Activated CD8-positive, alpha-beta T cell treated with anti-CD3 and anti-CD28 coated beads for 36 hours (primary cell): ENCODE results near the gene SRD5A1. TPM values are rescaled to one million over a fixed set of nuclear protein-coding genes. Genes with fewer than 3 reads are reported as not detected.

ENCODE experiments used
- ATAC-seq: fragments of 200-7000 bp; cut with Tn5 transposase; one replicate; pipeline ENCODE4 v1.10.0; 2021; ENCODE audit warnings: mild to moderate bottlenecking, moderate library complexity
- CTCF ChIA-PET: fragments of 350-600 bp; sonication (Branson Sonifier 250); formaldehyde crosslinking; loops from one replicate; lab custom pipeline; 2021; ENCODE audit warnings: antibody characterized with exemption; lab: Charles Lee
- POLR2A ChIA-PET: fragments of 350-600 bp; sonication (Branson Sonifier 250); formaldehyde crosslinking; loops from one replicate; lab custom pipeline; 2021; ENCODE audit warnings: antibody characterized with exemption; lab: Charles Lee
- DNase-seq: peaks from one replicate; pipeline ENCODE4 v3.0.0-alpha.2; 2020
- H3K27ac Mint-ChIP-seq: one replicate; pipeline ENCODE4 v1.8.0; 2021; ENCODE audit warnings: mild to moderate bottlenecking, mixed read lengths
- H3K27me3 Mint-ChIP-seq: one replicate; pipeline ENCODE4 v1.8.0; 2021; ENCODE audit warnings: mixed read lengths
- H3K36me3 Mint-ChIP-seq: one replicate; pipeline ENCODE4 v1.8.0; 2021; ENCODE audit warnings: low read depth, mixed read lengths
- H3K4me1 Mint-ChIP-seq: one replicate; pipeline ENCODE4 v1.8.0; 2021; ENCODE audit warnings: low read depth, mixed read lengths
- H3K4me3 Mint-ChIP-seq: one replicate; pipeline ENCODE4 v1.8.0; 2021; ENCODE audit warnings: mild to moderate bottlenecking, moderate library complexity, mixed read lengths
- H3K9me3 Mint-ChIP-seq: one replicate; pipeline ENCODE4 v1.8.0; 2021; ENCODE audit warnings: mixed read lengths
- CTCF ChIP-seq: fragments of 200-600 bp; IDR thresholded peaks from one replicate; pipeline ENCODE4 v1.8.0; 2022; ENCODE audit warnings: antibody characterized with exemption, mild to moderate bottlenecking
- intact Hi-C: fragments of 100-400 bp; cut with micrococcal nuclease; formaldehyde crosslinking; loops from one replicate; pipeline ENCODE4 v1.10.0; 2022
- total RNA-seq, 2 experiments: library from RNA; stranded (reverse); gene quantifications; one replicate each; pipeline ENCODE4 v1.2.3, GENCODE V29; 2021

Gene SRD5A1
- total RNA-seq, 2 experiments from 2014 or later: 10.6 to 12.4 TPM

GRCh38 chr5:6655432-6655831 lies 22.2 kb downstream of the SRD5A1 start:
- Mint-ChIP-seq H3K9me3 (peaks cover 11% of the 10 kb centered on the region), H3K4me3 (no peak overlapping the region), H3K4me1 (peaks cover 4% of the 10 kb centered on the region), H3K27ac (no peak overlapping the region), H3K27me3 (no peaks in the 10 kb centered on the region), H3K36me3 (peaks cover 42% of the 10 kb centered on the region)
- ChIA-PET POLR2A (no interaction called here), CTCF (no interaction called here)
- TF ChIP-seq CTCF: no peak
- DNase-seq (no peak), ATAC-seq (no peak)
- intact Hi-C loops: no loop called here

GRCh38 chr5:6656680-6657079 lies 23.4 kb downstream of the SRD5A1 start:
- no peak for ATAC-seq
- no peak for TF ChIP-seq CTCF
- intact Hi-C loops: no loop called here
- DNase-seq: no peak
- no peak overlapping the region for H3K27ac Mint-ChIP-seq
- H3K36me3 Mint-ChIP-seq: peaks cover 42% of the 10 kb centered on the region
- POLR2A ChIA-PET: no interaction called here
- H3K4me1 Mint-ChIP-seq: peaks cover 4% of the 10 kb centered on the region
- H3K27me3 Mint-ChIP-seq: no peaks in the 10 kb centered on the region
- H3K4me3 Mint-ChIP-seq: no peak overlapping the region
- H3K9me3 Mint-ChIP-seq: peaks cover 11% of the 10 kb centered on the region
- CTCF ChIA-PET: no interaction called here

GRCh38 chr5:6659941-6660684 lies 26.9 kb downstream of the SRD5A1 start:
- TF ChIP-seq CTCF: no peak
- peaks cover 11% of the 10 kb centered on the region for H3K9me3 Mint-ChIP-seq
- DNase-seq (peak; percentile 15), ATAC-seq (peak; percentile 56)
- intact Hi-C loops: no loop called here
- H3K36me3 Mint-ChIP-seq: peaks cover 39% of the 10 kb centered on the region
- POLR2A ChIA-PET: no interaction called here
- no peaks in the 10 kb centered on the region for H3K27me3 Mint-ChIP-seq
- H3K27ac Mint-ChIP-seq: peak overlapping the region; percentile 52
- CTCF ChIA-PET: no interaction called here
- H3K4me3 Mint-ChIP-seq: no peak overlapping the region
- H3K4me1 Mint-ChIP-seq: peaks cover 4% of the 10 kb centered on the region

- ATAC-seq (no peak), DNase-seq (no peak)
- CTCF ChIA-PET: no interaction called here
- TF ChIP-seq CTCF: no peak
- Mint-ChIP-seq H3K9me3 (peaks cover 11% of the 10 kb centered on the region), H3K4me3 (no peak overlapping the region), H3K4me1 (peaks cover 4% of the 10 kb centered on the region), H3K27ac (no peak overlapping the region), H3K27me3 (no peaks in the 10 kb centered on the region), H3K36me3 (peaks cover 33% of the 10 kb centered on the region)
- intact Hi-C loops: no loop called here
- POLR2A ChIA-PET: no interaction called here
Observed at GRCh38 chr5:6660688-6661087, 27.4 kb downstream of the SRD5A1 start.

- TF ChIP-seq CTCF: no peak
- ChIA-PET CTCF (no interaction called here), POLR2A (no interaction called here)
- DNase-seq (no peak), ATAC-seq (no peak)
- Mint-ChIP-seq H3K9me3 (no peaks in the 10 kb centered on the region), H3K27ac (no peak overlapping the region), H3K27me3 (no peaks in the 10 kb centered on the region), H3K4me1 (no peaks in the 10 kb centered on the region), H3K36me3 (peaks cover 20% of the 10 kb centered on the region), H3K4me3 (no peak overlapping the region)
- intact Hi-C loops: no loop called here
Observed at GRCh38 chr5:6666762-6667161, 33.5 kb downstream of the SRD5A1 start.
